Measurements from ENCODE around the gene OR52B6. TPM values are rescaled to one million over a fixed set of nuclear protein-coding genes. Genes with fewer than 3 reads are reported as not detected.

The OR52B6 gene
- total RNA-seq, 4 donors from 2014 or later = not detected

- intact Hi-C loops (cut with DNase I; ENCODE audit: low total_unique reads) = no loop called here
- WGBS, 2 donors = 77 to 83% methylated on average over 3 of the region's 3 CpGs
- TF ChIP-seq CTCF (IDR thresholded peaks at IDR 0.05) (no peak), POLR2A (IDR thresholded peaks at IDR 0.05) (no peak)
- no peak for DNase-seq (ENCODE audit: low spot score in 2 of 2)
- H3K4me3 ChIP-seq (ENCODE audit: low read depth, poor library complexity, severe bottlenecking) = no peak overlapping the region
These were observed 38.1 kb downstream of the OR52B6 start for GRCh38 chr11:5618807-5619206.

- no peak overlapping the region for H3K4me3 ChIP-seq (ENCODE audit: low read depth, poor library complexity, severe bottlenecking)
- no peak for DNase-seq (ENCODE audit: low spot score in 2 of 2)
- 35 to 46% methylated on average over 3 of the region's 3 CpGs for WGBS, 2 donors
- intact Hi-C loops (cut with DNase I; ENCODE audit: low total_unique reads) = no loop called here
- TF ChIP-seq CTCF (IDR thresholded peaks at IDR 0.05) = no peak
- TF ChIP-seq POLR2A (IDR thresholded peaks at IDR 0.05) = no peak
These were observed 40.2 kb downstream of the OR52B6 start for GRCh38 chr11:5620651-5621521.

GRCh38 chr11:5621580-5621979 lies 40.9 kb downstream of the OR52B6 start:
- intact Hi-C loops (cut with DNase I; ENCODE audit: low total_unique reads) = no loop called here
- DNase-seq (ENCODE audit: low spot score in 2 of 2) = no peak
- no peak for TF ChIP-seq CTCF (IDR thresholded peaks at IDR 0.05)
- no peak for TF ChIP-seq POLR2A (IDR thresholded peaks at IDR 0.05)
- H3K4me3 ChIP-seq (ENCODE audit: low read depth, poor library complexity, severe bottlenecking) = no peak overlapping the region

GRCh38 chr11:5622802-5623201 lies 42.1 kb downstream of the OR52B6 start:
- 95 to 97% methylated on average over 3 of the region's 3 CpGs for WGBS, 2 donors
- no peak for TF ChIP-seq CTCF (IDR thresholded peaks at IDR 0.05)
- TF ChIP-seq POLR2A (IDR thresholded peaks at IDR 0.05) = no peak
- intact Hi-C loops (cut with DNase I; ENCODE audit: low total_unique reads) = no loop called here
- DNase-seq (ENCODE audit: low spot score in 2 of 2) = no peak
- no peak overlapping the region for H3K4me3 ChIP-seq (ENCODE audit: low read depth, poor library complexity, severe bottlenecking)

GRCh38 chr11:5624489-5625279 lies 44.0 kb downstream of the OR52B6 start, which contains the start of gene TRIM34:
TRIM34 (plus strand) TSS chr11:5625001; CDS start chr11:5632332, 7,331 bp downstream.
- H3K4me3 ChIP-seq (ENCODE audit: low read depth, poor library complexity, severe bottlenecking) = peak within 1 kb of the TSS; percentile 36
- intact Hi-C loops (cut with DNase I; ENCODE audit: low total_unique reads) = no loop called here
- peak in 1 of 2 donors; percentile 67 for DNase-seq (ENCODE audit: low spot score in 2 of 2)
- WGBS, 2 donors = 15 to 18% methylated on average over 7 of the region's 7 CpGs
- no peak for TF ChIP-seq POLR2A (IDR thresholded peaks at IDR 0.05)
- TF ChIP-seq CTCF (IDR thresholded peaks at IDR 0.05) = no peak
